NCI-H1436 treated with DMSO at 0.1 percent for 48 hours (cell line): ENCODE results near the gene RSBN1L.
"Not testable (repeated sequence)": the region's sequence is repeated elsewhere in the genome, so short reads cannot be mapped to it uniquely, and the experiment has no call there.

Experiments used
- DNase-seq: peaks from one replicate; lab custom pipeline; 2025; lab: John Stamatoyannopoulos, UW

Gene RSBN1L

DNA sequence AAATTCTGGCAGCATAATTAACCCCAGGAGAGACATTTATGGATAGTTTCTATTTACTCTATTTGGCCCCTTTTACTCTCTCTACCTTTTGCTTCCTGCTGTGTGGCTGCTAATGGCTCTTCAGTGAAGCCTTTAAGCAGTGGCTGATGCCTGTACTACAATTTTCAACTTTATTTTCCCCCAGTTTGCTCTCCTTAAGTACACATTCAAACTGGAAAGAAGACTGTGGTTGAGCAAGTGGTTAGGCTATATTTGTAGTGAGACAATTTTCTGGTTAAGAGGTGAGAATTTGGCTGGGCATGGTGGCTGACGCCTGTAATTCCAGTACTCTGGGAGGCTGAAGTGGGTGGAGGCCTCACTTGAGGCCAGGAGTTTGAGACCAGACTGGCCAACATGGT is 8.5 kb upstream of the RSBN1L start:
- DNase-seq: no peak

DNA sequence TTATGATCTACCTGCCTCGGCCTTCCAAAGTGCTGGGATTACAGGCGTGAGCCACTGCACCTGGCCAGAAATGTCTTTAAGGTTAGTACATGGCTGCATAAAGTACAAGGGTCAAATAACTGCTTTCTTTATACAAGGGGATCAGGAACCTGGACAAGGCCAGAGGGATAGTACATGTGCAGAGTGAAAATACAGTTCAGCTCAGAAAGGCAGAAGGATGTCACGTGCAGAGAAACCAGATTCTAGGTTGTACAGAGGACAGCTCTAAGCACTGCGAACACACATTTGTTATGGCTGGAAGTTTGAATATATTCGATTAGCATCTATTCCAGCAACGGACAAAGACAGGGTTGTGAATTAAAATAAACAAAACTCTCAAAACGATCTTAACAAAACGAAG is 6.0 kb upstream of the RSBN1L start:
- no peak for DNase-seq

DNA sequence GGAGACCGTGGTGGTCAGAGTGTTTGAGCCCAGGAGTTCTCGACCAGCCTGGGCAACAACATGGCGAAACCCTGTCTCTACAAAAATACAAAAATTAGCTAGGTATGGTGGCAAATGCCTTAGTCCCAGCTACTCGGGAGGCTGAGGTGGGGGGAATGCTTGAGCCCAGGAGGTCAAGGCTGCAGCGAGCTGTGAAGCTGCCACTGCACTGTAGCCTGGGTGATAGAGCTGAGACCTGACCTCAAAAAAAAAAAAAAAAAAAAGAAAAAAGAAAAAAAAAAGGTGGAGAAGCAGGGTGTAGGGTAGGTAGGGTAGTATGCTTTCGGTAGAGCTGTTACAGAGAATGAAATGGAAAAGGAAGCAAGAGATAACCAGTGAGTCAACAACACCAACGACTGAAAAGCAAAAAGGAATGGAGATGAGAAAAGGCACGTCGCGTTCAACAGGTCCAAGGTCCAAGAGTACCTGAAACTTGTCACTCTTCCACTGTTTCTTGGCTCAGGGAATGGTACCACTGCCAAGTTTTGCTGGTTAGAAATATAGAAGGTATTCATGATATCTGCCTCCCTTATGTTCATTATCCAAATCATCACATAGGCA is 4.3 kb upstream of the RSBN1L start:
- no peak for DNase-seq

DNA sequence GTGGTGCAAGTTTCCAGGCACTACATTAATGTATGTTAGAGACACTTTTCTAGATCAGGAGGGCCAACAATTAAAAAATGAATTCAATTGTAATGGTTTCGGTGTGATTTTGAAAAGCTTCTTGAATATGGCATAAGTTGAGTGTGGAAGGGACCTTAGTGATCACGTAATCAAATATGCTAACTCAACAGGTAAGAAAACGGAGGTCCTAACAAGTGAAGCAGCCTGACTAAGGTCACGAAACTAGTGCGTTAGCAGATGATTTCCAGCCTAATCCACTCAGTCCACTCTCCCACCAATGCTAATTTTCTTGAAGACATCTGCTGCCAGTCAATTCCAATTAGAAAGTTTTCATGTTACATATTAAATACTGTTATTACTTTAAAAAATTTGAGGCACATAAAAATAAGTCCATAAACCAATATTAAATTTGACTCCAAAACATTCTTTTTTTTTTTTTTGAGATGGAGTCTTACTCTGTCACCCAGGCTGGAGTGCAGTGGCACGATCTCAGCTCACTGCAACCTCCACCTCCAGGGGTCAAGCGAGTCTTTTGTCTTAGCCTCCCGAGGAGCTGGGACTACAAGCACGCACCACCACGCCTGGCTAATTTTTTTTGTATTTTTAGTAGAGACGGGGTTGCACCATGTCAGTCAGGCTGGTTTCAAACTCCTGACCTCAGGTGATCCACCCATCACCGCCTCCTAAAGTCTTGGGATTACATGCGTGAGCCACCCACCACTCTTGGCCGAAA is 2.3 kb upstream of the RSBN1L start:
- DNase-seq: no peak

DNA sequence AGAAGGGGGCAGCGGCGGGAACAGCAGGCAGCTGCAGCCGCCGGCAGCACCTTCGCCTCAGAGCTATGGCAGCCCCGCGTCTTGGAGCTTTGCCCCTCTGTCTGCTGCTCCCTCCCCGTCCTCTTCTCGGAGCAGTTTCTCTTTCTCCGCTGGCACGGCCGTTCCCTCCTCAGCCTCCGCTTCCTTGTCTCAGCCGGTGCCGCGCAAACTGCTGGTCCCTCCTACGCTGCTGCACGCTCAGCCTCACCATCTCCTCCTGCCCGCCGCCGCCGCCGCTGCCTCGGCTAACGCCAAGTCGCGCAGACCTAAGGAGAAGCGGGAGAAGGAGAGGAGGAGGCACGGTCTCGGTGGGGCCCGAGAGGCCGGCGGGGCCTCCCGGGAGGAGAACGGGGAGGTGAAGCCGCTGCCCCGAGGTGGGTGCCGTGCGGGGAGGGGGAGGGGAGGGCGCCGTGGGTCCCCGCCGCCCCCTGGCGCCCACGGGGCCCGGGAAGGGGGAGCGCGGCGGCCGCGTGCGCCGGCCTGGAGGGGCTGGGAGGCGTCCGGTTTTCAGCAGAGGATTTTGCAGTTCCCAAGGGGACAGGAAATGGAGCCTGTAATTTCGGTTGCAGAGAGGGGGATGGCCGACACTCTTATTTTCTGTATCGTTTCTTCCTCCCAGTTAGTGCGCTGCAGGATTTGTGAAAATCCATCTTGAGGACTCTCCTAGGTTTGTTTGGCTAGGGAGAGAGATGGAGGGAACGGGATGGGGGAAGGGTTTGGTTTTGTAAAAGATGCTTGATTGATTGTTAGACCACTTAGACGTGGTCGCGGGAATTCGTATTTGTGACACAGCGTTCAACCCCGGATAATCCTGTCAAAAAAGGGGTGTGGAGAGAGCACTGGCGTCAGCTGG is 630 bp downstream of the RSBN1L start:
- no peak for DNase-seq

DNA sequence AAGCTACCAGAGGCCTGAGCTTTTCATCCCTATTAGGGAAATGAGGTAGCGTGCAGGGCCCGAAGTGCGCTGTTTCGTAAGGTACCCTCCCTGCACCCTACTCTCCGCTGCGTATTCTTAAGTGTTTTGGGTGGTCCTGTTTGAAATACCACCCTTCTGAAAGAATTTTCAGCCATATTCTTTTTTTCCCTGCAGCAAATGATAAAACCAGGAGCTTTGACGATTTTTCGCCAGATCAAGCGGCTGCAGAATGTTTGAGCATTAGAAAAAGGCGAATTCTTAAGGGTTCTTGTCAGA is 1.2 kb downstream of the RSBN1L start:
- DNase-seq: no peak

DNA sequence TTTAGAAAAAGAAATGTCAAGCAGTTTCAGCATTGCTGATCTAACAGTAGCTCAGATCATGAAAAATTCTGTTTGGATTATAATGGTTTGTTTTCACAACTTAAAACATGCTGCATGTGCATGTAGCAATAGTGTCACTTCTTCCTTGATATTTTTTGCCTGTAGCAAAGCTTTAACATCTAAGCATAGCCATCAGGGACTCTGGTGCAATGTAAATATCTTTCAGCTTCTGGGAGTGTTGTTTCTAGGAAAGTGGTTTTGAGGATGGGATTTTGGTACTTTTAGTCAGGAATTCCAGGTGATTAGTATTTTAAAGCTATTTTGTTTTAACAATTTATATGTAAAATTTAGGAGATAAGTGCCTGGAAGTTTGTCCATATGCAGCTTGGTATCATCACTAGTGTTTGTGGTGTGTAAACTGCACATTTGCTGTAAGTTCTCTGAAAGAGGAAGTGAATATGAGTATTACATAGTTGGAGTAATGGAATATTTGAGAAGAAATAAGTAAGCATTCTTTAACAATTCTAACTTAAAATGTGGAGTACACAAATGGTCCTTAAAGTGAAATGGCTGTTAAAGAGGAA is 1.9 kb downstream of the RSBN1L start:
- DNase-seq: no peak

DNA sequence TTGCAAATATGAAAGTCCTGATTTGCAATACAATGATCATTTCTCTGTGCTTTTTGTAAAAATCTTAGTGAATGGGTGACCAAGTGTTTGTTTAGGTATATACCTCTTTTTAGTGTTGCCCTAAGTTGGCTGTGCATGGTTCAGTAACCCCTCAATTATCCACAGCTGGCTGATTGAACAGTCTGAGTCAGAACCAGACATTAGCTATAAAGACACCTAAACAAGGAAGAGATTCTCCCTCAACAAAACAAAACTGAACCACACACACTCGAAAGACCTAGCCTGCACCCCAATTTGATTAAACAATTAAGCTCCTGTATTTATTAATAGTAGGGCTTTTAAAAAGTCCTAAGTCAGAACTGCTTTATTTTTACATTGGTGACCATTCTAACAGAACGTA is 2.8 kb downstream of the RSBN1L start:
- DNase-seq: no peak

DNA sequence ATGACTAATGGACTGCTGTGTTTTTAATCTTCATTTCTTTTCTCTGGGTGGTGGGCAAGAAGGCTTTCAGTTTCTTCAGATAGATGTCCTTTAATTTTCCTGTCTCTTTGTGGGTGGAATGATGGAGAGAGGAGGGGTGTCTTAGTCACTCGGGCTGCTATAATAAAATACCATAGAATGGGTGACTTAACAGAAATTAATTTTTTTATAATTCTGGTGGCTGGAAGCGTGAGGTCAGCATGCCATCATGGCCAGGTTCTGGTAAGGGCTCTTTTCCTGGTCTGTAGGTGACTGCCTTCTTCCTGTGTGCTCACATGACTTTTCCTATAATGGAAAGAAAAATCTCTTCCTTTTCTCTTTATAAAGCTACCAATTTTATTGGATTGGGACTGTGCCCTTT is 6.3 kb downstream of the RSBN1L start:
- DNase-seq: no peak

DNA sequence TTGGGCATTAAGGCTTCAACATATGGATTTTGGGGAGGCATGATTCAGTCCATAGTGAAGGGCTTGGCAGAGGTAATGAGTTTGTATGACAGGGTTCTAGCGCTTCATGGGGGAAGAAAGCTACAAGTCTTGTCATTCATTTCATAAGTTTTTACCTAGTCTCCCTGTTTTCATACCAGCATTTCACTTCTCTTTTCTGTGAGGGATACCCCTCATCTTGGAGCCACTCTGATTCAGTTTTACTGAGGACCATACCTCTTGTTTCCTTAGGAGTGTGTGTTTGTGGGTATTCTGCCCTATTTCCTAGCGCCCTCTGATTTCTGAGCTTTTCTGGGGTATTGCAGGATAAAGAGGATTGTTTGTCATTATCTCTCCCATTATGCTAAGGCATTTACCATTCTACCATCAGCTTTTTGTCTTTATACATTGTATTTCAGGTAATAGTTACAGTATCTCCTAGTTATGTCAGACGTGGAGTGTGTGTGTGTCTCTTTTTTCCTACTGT is 6.8 kb downstream of the RSBN1L start:
- DNase-seq: no peak

DNA sequence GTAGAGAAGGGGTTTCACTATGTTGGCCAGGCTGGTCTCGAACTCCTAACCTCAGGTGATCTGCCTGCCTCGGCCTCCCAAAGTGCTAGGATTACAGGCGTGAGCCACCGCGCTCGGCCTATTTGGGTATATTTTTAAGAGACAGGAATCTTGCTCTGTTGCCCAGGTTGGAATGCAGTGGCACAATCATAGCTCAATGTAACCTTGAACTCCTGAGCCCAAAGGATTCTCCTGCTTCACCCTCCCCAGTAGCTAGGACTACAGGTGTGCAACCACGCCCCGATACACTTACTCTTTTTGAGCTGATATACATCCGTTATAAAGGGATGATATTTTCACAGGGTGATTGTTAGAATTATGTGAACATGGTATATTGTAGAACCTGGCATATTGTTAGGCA is 7.4 kb downstream of the RSBN1L start:
- DNase-seq: not testable (repeated sequence)

DNA sequence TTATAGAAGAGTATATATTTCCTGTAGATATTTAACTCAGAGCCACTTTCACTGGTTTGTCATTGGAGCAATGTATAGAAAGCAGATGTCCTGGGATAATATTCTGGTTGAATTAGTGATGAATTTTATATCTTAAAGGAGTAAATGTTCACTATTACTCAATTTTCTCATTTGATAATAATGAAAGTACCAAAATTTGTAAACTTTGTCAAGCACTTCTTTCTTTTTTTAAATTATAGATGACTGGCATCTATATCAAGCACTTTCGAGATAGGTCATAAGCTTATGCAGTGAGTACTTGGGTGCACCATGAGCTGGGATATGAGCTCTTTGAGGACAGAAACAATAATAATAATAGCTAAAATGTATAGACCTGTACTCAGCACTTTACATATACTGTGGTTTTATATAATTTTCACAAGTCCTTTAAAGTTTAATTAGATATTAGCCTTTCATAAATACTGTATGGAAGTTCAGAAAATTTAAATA is 11.3 kb downstream of the RSBN1L start:
- no peak for DNase-seq

DNA sequence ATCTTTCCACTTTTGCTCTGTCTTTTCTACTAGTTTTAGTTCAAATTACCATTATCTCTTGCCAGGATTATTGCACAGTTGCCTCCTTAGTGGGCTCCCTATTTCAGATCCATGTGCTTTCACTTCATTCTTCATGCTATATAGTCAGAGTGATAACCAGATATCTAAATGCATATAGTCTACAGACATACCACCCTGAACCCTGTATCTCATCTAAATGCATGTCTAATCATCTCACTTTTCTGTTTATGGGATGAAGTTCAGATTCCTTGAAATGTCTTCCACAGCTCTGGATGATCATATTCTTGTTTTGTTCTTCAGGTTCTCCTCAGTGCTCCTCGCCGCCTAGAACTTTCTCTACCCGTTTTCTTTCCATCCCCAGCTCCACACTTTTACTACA is 13.8 kb downstream of the RSBN1L start:
- no peak for DNase-seq

DNA sequence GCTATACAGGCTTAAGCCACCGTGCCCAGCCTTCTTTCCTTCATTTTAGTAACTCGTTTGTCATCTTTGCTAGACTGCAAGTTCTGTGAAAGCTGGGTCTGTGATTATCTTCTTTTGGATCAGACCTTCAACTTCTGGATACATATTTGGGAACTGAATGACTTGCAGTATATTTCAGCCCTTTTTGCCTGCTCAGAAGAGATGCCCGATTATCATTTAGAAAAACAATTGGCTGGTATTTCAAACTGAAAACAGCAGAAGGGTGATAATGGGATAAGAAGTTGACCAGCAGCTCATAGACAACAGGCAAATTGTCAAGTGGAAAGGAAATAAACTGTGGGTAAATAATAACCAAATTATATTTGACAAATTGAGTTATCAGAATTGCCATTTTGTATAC is 14.6 kb downstream of the RSBN1L start:
- no peak for DNase-seq

DNA sequence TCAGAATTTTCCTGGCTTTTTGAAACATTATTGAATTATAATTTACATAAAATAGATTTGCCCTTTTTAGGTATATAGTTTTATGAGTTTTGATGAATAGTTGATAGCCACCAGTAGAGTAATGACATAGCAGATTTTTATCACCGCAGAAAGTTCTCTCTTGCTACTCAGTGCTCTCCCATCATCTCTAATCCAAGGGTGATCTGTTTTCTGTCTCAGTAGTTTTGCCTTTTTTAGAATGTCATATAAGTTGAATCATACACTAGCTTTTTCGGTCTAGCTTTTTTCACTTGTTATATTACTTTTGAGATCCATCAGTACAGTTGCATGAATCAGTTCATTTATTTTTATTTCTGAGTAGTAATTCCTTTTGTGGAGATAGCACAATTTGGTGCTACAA is 17.9 kb downstream of the RSBN1L start:
- no peak for DNase-seq

DNA sequence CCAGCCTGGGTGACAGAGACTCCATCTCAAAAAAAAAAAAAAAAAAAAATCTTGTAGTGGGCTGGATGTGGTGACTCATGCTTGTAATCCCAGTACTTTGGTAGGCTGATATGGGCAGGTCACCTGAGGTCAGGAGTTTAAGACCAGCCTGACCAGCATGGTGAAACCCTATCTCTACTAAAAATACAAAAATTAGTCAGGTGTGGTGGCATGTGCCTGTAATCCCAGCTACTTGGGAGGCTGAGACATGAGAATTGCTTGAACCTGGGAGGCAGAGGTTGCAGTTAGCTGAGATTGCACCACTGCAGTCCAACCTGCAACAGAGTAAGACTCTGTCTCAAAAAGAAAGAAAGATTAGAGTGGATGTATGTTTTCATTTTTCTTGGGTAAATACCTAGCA is 18.7 kb downstream of the RSBN1L start:
- DNase-seq: not testable (repeated sequence)

DNA sequence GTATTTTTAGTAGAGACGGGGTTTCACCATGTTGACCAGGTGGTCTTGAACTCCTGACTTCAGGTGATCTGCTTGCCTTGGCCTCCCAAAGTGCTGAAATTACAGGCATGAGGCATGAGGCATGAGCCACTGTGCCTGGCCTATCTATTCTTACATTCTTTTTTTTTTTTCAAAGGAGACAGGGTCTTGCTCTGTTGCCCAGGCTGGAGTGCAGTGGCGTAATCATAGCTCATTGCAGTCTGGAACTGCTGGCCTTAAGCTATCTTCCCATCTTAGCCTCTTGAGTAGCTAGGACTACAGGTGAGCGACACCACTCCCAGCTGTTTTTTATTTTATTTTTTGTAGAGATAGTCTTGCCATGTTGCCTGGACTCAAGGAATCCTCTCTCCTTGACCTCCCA is 20.5 kb downstream of the RSBN1L start:
- no peak for DNase-seq

DNA sequence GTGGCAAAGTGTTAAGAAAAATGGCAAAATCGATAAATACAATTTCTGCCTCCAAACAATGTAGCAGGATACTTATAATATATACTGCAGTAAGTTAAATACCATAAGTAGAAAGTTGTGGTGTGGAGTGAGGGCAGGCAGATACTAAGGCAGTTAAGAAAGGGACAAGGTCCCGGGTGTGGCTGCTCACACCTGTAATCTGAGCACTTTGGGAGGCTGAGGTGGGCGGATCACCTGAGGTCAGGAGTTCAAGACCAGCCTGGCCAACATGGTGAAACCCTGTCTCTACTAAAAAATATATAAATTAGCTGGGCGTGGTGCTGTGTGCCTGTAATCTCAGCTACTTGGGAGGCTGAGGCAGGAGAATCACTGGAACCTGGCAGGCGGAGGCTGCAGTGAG is 21.3 kb downstream of the RSBN1L start:
- not testable (repeated sequence) for DNase-seq

DNA sequence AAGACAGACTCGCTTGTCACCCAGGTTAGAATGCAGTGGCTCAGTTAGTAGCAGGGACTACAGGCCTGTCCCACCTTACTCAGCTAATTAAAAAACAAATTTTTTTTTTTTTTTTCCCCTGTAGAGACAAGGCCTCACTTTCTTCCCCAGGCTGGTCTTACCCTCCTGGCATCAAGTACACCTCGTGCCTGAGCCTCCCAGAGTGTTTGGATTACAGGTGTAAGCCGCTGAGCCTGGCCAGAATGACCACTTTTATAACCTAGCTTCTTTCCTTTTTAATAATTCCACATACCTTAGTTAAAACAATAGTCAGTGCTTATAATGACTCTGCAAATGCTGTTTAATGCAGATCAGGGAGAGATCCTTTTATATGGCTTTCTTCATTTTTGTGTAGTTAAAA is 31.3 kb downstream of the RSBN1L start:
- DNase-seq: no peak

DNA sequence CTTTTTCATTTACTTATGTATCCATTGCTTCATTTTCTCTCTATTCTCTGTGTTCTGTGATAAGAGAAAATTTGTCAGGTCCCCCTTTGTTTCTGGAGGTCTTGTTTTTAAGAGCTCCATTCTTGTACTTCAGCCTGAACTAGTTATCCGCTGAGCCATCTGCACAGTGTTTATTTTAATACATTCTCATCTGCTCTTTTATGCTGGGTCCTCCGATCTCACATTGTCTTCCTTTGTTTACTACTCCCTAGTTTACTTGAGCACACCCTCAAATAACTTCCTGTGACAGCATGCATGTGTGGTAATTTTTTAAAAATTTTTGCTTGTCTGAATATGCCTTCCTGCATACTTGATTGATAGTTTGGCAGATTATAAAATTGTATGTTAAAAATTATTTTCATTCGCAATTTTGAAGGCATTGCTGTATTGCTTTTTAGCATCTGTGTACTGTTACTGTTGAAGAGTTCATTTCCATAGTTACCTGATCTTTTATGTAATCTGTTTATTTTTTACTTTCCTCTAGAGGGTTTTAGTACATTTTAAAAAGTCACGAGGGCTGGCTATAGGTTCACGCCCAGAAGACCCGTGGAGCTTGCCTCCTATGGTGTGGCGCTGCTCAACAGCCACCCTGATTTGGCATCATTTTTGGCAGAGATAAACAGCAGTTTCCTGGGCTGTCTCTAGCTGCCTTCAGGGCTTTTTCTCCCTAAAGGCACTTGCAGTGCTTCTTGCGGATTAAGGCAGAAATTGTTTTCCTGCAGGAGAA is 31.9 kb downstream of the RSBN1L start:
- peak; percentile 57 for DNase-seq

DNA sequence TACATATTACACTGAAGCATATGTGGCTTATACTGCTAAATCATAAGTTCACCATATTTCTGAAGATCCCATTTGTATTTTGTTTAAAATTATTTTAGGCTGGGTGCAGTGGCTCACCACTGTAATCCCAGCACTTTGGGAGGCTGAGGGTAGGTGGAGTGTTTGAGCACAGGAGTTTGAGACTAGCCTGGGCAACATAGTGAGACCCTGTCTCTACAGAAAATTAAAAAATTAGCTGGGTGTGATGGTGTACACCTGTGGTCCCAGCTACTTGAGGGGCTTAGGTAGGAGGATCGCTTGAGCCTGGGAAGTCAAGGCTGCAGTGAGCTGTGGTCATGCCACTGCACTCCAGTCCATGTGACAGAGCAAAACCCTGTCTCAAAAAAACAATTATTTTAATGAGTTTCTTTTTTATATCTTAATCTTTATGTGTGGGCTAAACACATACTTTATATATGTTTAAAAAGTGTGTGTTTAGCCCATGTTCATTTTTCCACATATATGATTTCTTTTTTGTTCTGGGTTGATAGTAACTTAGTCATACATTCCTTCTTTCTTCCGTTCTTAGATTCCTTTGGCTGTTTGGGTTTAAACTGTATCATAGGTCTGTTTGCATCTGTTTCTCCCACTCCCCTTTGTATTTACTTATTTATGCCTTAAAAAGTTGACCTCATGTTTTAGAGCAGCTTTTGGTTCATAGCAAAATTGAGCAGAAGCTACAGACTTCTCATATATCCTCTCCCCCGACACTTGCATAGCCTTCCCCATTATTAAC is 33.5 kb downstream of the RSBN1L start:
- DNase-seq: no peak
